Iris pigment epithelial cell (primary cell): ENCODE data around the gene FRS3.
"Not testable (repeated sequence)": the region's sequence is repeated elsewhere in the genome, so short reads cannot be mapped to it uniquely, and the experiment has no call there.

Experiments used
- DNase-seq: peaks from one replicate; pipeline ENCODE4 v3.0.0-alpha.2; 2011; ENCODE audit warnings: low read depth

FRS3 gene

DNA sequence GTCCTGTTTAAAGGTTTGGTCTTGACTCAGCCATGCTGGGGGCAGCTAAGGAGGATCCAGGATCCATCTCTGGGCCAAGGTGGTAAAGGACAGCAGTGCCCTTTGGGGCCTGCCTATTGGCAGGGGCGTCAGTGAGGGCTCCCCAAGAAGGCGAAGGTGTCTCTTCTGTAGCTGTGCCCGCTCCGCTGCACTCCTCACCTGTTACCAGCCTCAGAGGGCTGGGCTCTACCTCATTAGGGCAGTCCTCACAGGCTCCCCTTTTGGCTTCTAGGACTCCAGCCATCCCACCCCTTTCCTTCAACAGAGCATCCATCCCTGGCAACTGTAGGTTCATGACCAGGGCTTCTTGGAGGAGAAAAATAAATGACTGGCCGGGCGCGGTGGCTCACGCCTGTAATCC lies 10.3 kb downstream of the FRS3 start:
- no peak for DNase-seq

- DNase-seq: no peak
Measured at GRCh38 chr6:41768545-41769308, 11.0 kb downstream of the FRS3 start.

DNA sequence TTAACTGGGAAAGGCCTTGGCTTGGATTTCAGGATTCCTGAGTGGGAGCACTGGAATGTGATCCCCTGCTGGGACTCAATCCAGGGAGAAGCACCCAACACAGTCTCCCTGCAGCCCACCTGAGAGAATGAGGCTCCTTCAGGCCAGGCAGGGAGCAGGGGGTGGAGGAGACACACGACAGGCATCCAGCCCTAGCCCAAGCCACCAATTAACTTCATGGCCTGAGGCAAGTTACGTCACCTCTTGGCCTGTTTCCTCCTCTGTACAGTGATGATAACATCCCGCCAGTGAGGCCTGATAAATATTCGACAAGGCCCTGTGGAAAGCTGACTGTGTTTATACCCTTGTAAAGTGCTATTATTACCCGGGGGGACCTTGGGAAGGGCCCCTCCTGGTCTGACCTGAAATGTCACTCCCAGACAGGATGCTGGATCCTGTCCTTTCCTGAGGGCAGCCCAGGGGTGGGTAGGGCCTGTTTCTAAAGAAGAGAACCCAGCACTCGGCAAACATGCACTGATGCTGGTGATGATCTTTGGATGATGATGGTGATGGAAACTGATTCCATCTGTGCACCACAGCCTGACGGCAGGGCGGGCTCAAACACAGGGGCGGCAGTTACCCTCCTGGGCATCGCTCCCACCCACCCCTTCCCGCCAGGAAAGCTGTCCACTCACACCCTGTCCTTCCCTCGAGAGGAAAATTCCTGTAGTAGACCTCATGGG lies 12.4 kb downstream of the FRS3 start:
- peak; percentile 84 for DNase-seq

DNA sequence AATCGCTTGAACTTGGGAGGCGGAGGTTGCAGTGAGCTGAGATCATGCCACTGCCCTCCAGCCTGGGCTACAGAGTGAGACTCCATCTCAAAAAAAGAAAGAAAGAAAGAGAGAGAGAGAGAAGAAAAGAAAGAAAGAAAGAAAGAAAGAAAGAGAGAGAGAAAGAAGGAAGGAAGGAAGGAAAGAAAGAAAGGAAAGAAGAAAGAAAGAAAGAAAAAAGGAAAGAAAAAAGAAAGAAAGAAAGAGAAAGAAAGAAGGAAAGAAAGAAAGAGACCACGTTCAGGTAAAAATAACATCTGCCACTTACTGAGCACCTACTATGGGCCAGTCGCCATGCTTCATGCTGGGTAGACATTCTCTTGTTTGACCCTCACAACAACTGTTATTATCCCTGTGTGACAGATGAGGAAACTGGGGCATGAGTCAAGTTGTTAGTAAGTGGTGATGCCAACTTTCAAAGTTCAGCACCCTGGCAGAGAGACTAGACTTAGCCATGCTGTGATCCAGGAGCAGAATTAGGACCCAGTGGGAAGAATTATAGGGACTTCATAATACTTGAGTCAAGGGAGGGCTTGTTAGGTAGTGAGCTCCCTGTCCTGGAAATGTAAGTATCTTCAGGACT lies 13.5 kb downstream of the FRS3 start:
- not testable (repeated sequence) for DNase-seq

DNA sequence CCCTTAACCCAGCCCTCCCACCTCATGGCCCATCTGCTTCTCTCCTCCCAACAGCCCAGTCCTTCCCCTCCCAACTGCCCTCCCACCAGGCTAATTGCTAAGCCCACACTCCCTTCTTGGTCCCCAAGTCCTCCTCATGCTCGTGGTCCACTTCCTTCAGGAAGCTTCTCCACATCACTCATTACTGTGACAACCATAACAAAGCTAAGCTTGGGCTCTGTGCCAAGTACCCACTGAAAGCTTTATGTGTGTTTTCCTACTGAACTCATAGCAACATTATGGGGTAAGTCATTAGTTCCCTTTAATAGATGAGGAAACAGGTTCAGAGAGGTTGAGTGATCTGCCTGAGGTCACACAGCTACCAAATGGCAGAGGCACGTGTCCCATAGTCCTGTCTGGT lies 16.2 kb downstream of the FRS3 start:
- no peak for DNase-seq

DNA sequence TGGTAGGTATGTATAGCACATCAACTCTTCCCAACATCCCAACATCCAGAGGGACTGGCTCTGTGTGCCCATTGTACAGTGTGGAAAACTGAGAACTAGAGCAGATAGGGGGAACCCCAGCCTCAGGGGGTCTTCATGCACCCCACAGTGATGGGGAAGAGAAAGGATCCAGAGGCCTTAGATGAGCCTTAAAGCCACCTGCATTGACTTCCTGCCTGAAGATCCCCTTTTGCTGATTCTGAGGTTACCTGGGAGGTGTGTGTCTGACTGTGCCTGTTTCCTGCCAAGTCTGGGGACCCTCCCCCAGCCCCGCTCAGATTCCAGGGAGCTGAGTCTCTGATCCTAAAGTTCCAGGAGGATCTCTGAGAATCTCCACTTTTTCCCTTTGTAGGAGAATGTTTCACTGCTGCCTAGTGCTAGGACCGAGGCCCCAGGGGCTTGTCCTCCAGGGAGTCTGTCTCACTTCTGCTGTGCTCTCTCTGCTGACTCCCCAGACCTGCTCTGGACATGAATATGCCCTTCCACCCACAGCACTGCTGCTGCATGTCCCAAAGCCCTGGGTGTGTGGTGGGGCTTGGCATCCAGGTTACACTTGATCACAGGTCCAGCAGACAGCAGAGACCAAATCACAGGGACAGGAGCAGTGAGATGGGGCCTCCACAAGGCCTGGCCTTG lies 19.7 kb downstream of the FRS3 start:
- no peak for DNase-seq

- no peak for DNase-seq
Measured at GRCh38 chr6:41759106-41759904, 20.4 kb downstream of the FRS3 start.

DNA sequence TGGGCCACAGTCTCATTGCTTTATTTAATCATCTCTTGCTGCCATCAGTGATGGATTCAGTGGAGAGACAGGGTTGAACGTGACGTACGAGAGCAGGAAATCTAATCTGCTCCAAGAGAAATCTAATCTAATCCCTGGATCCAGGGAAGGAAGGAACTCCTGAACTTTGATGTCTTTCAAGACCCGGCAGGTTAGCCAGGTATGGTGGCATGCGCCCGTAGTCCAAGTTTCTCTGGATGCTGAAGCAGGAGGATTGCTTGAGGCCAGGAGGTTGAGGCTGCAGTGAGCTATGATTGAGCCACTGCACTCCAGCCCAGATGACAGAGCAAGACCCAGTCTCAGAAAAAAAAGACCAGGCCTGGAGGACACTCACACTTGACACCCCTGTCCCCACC lies 21.1 kb downstream of the FRS3 start:
- DNase-seq: no peak

- DNase-seq: peak; percentile 40
Measured at GRCh38 chr6:41757931-41758640, 21.6 kb downstream of the FRS3 start.

DNA sequence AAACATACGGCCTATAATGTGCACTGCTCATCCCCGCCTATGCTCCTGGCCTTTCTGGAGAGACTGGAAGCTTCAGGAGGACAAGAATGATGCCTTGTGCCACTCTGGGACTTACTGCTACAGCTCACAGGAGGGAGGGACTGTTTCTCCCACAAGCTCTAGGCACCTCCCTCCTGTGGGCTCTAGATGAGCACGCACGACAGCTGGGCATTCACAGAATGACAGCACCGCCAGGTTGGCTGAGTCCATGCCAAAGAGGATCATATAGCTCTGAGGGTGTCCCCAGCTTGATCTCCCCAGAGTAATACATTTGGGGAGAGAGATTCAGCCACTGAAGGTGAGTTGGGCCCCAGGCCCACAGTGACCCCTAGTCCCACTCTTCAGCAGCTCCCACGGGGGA lies 22.4 kb downstream of the FRS3 start:
- no peak for DNase-seq

- no peak for DNase-seq
Measured at GRCh38 chr6:41756354-41756753, 23.3 kb downstream of the FRS3 start.

DNA sequence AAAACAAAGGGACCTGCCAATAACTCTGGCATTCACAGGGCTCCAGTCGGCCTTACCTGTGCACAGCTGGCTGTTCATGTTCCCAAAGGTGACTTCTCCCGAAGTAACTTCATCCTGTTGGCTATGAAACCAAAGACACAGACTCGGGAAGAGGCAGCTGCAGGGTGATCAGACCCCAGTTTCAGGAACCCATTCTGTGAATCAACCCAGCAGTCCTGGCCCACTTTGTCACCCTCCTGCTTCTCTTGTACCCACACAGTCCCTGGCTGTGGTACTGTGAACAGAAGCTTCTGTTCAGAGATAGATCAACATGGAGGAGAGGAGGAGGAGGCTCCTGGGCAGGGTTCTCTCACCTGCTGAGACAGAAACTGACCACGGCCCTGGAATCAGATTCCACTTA lies 23.8 kb downstream of the FRS3 start:
- DNase-seq: no peak

DNA sequence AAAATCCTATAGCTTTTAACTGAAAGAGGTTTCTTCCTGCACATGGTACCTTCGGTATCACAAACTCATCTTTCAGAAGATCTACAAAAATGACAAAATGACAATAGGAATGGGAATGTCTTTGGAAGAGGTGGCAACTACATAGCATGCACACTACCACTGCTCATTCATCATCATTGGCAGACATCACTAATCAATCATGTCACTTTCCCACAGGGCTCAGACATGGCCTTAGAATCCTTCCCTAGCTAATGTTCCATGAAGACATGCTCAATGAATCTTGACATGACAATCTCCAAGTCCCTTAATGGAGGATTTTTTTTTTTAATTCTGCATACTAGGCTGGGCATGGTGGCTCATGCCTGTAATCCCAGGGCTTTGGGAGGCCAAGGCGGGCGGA lies 29.3 kb downstream of the FRS3 start:
- DNase-seq: no peak

DNA sequence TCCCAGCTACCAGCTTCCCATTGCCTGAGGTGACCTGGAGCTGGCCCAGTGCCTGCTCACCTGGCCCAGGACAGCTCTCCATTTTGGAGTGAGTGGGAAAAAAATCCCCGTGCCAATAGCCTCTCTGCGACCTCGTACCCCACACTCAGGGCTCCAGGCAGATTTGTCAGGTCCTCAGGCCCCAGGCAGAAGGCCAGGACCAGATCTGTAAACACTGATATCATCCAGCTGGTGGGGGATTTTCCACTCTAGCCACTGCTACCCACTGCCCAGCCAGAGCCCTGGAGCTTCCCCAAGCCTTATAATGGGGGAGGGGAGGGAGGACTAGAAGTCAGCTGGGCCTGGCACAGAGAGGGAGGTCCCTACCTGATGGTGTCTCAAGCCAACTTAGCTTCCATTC lies 31.2 kb downstream of the FRS3 start:
- DNase-seq: peak; percentile 29

- DNase-seq: no peak
Measured at GRCh38 chr6:41748102-41748477, 31.6 kb downstream of the FRS3 start.

GRCh38 chr6:41747256-41748101 lies 32.2 kb downstream of the FRS3 start, which contains the start of gene PGC:
PGC (minus strand) TSS chr6:41747397; CDS start chr6:41747334, 63 bp downstream.
- no peak for DNase-seq

DNA sequence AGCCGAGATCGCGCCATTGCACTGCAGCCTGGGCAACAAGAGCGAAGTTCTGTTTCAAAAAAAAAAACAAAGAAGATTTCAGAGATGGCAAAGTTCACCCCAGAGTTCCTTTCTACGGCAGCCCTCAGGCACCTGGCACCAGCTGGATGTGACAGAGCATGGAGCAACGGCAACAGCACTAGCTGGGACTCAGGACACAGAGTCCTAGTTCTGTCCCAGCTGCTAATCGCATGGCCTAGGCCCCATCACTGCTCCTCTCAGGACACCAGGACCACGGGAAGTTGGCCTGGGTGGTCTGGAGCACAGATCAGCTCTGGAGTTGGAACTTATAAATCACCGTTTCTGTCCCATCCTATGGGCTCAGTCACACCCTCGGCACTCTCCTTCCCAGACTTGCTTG lies 33.6 kb downstream of the FRS3 start:
- DNase-seq: no peak

DNA sequence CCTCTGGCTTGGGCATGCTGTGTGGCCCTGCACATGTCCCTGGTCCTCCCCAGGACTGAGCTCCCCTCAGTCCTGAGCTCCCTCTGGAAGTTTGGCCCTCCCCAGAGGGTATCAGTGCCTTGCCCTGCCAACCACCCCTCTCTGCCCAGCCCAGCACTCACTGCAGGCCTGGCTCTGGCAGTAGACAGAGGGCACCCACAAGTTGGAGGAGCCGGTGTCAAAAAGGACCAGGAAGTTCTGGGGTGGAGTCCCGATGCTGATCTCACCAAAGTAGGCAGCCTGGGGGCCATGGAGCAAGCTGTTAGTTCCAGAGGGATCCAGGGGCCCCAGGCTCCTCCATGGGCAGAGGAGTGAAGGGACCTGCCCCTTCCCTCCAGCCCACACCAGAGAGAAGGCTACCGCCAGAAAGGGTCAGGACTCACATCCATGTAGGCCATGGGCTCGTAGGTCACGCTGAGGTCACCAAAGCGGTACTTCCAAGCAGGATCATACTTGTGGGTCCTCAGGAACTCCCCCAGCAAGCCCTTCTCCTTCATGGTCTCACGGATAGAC lies 35.4 kb downstream of the FRS3 start:
- DNase-seq: no peak

DNA sequence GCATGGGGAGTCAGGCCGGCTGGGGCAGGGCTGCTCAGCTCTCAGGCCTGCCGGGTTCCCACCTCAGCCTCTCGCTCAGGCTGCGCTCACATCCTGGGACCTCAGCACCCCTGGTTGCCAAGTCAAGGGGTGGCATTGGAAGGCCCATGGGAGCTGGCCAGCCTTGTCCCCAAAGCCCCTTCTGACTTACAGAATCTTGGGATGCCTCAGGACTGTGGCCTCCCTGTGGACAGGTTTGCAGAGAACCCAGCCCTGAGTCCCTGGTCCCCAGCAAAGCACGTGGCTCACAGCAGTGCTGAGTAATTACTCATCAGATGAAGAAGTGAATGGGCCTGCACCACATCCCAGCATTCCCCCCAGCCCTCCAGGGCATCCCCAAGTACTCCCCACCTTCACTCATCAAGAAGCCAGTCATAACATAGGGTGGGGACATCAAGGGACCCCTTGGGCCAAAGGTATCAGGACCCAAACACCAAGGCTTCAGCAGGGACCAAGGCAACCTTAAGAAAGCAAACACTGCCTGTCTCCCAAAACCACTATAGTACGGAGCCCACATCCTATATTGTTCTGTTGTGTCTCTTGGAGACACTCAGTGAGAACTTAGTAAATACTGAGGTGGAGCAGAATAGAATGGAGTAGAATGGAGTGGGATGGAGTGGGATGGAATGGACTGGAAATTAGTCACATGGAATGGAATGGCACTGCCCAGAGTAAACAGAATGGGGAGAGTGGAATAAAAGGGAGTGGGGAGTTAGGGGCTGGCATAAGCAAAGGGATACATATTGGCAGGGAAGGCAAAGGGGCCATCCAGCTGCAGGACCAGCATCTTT lies 36.1 kb downstream of the FRS3 start:
- no peak for DNase-seq
